ENCODE measurements around the gene KRT75. TPM values are rescaled to one million over a fixed set of nuclear protein-coding genes. Genes with fewer than 3 reads are reported as not detected.

Gene KRT75
- total RNA-seq, 1 experiment from 2014 or later = not detected

DNA sequence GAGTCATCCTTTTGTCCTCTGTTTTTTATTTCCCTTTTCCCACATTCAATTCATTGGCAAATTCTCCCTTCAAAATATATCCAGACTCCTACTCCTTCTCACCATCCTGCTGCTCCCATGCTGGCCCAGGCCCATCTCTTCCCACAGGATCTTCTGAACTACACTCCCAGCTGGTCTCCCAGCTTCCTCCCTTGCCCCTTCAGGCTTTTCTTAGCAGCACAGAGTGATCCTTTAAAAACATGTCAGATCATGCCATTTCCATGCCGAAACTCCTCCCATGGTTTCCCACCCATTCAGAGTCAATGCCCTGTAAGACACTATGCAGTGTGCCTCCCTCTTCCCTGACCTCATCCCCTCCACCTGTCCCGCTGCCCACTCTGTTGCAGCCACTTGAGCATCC, 46.3 kb downstream of the KRT75 start:
- TF ChIP-seq, protein P1, sequence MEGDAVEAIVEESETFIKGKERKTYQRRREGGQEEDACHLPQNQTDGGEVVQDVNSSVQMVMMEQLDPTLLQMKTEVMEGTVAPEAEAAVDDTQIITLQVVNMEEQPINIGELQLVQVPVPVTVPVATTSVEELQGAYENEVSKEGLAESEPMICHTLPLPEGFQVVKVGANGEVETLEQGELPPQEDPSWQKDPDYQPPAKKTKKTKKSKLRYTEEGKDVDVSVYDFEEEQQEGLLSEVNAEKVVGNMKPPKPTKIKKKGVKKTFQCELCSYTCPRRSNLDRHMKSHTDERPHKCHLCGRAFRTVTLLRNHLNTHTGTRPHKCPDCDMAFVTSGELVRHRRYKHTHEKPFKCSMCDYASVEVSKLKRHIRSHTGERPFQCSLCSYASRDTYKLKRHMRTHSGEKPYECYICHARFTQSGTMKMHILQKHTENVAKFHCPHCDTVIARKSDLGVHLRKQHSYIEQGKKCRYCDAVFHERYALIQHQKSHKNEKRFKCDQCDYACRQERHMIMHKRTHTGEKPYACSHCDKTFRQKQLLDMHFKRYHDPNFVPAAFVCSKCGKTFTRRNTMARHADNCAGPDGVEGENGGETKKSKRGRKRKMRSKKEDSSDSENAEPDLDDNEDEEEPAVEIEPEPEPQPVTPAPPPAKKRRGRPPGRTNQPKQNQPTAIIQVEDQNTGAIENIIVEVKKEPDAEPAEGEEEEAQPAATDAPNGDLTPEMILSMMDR (conservative IDR thresholded peaks at IDR 0.05) = no peak
- no peak overlapping the region for H2AFZ ChIP-seq (ENCODE audit: low read length)
- no peak overlapping the region for H4K5ac ChIP-seq (ENCODE audit: insufficient read length, low read depth, low read length)
- H3K4me2 ChIP-seq (ENCODE audit: insufficient read depth, insufficient read length, low read length) = no peak overlapping the region
- H3K18ac ChIP-seq (ENCODE audit: insufficient read length, low read depth, low read length) = no peak overlapping the region
- H3K9me3 ChIP-seq (ENCODE audit: control insufficient read depth, low read depth, low read length) = no peaks in the 10 kb centered on the region
- no peak overlapping the region for H3K56ac ChIP-seq (ENCODE audit: insufficient read length, low read depth, low read length)
- H3K23me2 ChIP-seq (ENCODE audit: insufficient read length, low read depth, low read length, poor library complexity, severe bottlenecking) = no peaks in the 10 kb centered on the region
- no peak overlapping the region for H3K27ac ChIP-seq (ENCODE audit: insufficient read length, low read depth, low read length)
- H3K4me1 ChIP-seq (ENCODE audit: insufficient read depth, low read length) = no peaks in the 10 kb centered on the region
- H3T11ph ChIP-seq (ENCODE audit: low read length) = no peak overlapping the region
- Mint-ChIP-seq H3K4me1 (peaks cover 5 to 10% of the 10 kb centered on the region in 2 experiments), H3K9me3 (no peaks in the 10 kb centered on the region), H3K36me3 (ENCODE audit: insufficient read depth in 1 of 3, low read depth in 3 of 3) (no peaks in the 10 kb centered on the region), H3K27ac (no peak overlapping the region), H3K4me3 (no peak overlapping the region), H3K27me3 (ENCODE audit: low read depth) (peaks cover 18% of the 10 kb centered on the region)
- no peak overlapping the region for H2AK5ac ChIP-seq (ENCODE audit: insufficient read length, low read length)
- H2BK20ac ChIP-seq (ENCODE audit: low read depth, low read length, poor library complexity, severe bottlenecking) = no peak overlapping the region
- H3K79me2 ChIP-seq (ENCODE audit: insufficient read depth, low read length) = no peaks in the 10 kb centered on the region
- no peak overlapping the region for H4K91ac ChIP-seq (ENCODE audit: insufficient read length, low read depth, low read length)
- no peak overlapping the region for H3K4ac ChIP-seq (ENCODE audit: low read depth, low read length)
- H4K8ac ChIP-seq (replicated peaks; ENCODE audit: insufficient read length, low read depth, low read length) = no peak overlapping the region
- no peak overlapping the region for H2BK12ac ChIP-seq (ENCODE audit: insufficient read length, low read depth, low read length)
- no peak for DNase-seq
- WGBS (ENCODE audit: extremely low coverage, insufficient read length, low lambda C conversion rate) = no CpG with 5 or more reads among the region's 2 CpGs
- H4K20me1 ChIP-seq (ENCODE audit: control insufficient read depth, insufficient read depth, insufficient read length) = no peaks in the 10 kb centered on the region
- H3K14ac ChIP-seq (ENCODE audit: insufficient read depth, low read length) = no peak overlapping the region
- no peak overlapping the region for H3K9ac ChIP-seq (ENCODE audit: extremely low read depth, insufficient read length, low read length)
- no peak overlapping the region for H2BK15ac ChIP-seq (ENCODE audit: low read depth, low read length)
- no peak overlapping the region for H2BK5ac ChIP-seq (ENCODE audit: insufficient read length, low read length)
- H3K27me3 ChIP-seq (ENCODE audit: insufficient read depth, low read length) = no peaks in the 10 kb centered on the region
- H3K23ac ChIP-seq (ENCODE audit: insufficient read length, low read depth, low read length) = no peak overlapping the region
- no peak overlapping the region for H2BK120ac ChIP-seq (ENCODE audit: low read depth, low read length, poor library complexity, severe bottlenecking)
- H3K79me1 ChIP-seq (ENCODE audit: insufficient read depth, low read depth, low read length, poor library complexity, severe bottlenecking) = no peaks in the 10 kb centered on the region
